Skeletal muscle cell (primary cell): ENCODE results near the gene BBS9.

Experiments used
- DNase-seq: peaks from one replicate; pipeline ENCODE4 v3.0.0-alpha.2; 2010; ENCODE audit warnings: low read depth
- H3K4me3 ChIP-seq: 2 replicates; pipeline ENCODE4 v1.5.1; 2011; ENCODE audit warnings: low read depth, mild to moderate bottlenecking, control low read depth, low read length, moderate library complexity

The BBS9 gene

DNA sequence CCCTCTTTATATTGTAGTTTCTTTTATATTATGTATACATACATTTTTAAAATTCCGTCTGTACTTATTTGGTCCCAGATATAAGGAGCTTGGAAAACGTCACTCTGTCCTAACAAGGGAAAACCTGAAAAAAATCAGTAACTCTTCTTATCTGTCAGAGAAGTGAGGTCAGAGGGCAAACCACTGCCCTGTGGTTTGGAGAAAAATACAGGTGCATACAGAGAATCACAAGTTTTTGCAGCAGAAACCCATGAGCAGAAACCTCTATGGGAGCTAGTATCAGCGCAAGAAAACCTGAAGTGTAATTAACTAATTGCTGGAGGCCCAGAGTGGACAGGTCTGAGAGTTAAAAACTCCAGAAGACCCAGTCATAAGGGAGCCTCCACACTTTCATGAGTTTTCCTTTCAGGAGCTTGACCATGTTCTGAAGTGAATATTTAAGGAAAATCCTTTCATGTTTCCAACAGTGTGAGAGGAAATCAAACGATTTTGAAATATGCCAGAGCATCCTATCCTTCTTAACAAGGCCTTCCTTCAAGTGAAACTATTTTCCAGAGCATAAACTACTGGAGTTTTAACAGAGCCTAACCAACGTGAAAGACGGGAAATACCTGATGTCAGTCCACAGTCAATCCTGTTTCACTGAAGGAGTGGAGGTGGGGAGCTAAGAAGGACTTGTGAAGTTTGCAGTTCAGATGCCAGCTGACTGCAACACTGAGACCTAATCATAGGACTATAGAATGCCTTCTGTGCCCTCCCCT, 485.2 kb downstream of the BBS9 start:
- H3K4me3 ChIP-seq = no peak overlapping the region
- DNase-seq = no peak

DNA sequence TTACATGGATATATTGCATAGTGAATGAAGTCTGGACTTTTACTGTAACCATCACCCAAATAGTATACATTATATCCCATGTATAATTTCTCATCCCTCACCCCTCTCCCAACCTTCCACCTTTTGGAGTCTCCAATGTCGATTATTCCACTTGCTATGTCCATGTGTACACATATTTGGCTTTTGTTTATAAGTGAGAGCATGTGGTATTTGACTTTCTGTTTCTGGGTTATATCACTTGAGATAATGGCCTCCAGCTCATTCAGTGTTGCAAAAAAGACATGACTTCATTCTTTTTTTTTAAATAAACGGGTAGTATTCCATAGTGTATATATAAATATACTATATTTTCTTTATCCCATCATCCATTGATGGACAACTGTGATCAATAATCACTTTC, 487.4 kb downstream of the BBS9 start:
- no peak overlapping the region for H3K4me3 ChIP-seq
- no peak for DNase-seq

DNA sequence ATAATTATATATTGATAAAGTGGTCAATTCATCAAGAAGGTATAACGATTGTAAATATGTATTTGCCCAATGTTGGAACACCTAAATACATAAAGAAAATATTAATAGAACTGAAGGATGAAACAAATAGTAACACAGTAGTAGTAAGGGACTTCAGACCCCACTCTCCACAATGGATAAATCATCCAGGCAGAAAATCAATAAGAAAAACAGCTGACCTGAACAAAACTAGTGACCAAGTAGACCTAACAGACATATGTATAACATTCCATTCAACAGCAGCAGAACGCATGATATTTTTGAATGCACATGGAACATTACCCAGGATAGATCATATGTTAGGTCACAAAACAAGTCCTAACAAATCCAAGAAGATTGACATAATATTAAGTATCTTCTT, 489.9 kb downstream of the BBS9 start:
- no peak for DNase-seq
- no peak overlapping the region for H3K4me3 ChIP-seq

DNA sequence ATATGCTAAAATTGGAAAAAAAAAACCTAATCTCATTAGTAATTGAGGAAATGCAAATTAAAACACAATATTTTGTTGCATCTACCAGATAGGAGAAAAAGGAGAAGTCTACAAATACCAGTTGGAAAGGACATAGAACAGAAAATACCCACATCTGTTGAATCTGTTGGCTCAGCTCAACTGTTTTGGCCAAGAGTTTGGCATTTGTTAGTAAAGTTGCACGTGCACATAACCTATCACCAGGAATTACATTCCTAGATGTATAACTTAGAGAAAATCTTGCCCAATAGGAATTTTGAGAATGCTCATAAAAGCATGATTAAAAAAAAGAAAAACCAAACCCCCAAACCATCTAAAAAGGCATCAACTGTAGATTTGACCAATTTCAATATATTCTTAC, 493.9 kb downstream of the BBS9 start:
- no peak for DNase-seq
- no peak overlapping the region for H3K4me3 ChIP-seq

DNA sequence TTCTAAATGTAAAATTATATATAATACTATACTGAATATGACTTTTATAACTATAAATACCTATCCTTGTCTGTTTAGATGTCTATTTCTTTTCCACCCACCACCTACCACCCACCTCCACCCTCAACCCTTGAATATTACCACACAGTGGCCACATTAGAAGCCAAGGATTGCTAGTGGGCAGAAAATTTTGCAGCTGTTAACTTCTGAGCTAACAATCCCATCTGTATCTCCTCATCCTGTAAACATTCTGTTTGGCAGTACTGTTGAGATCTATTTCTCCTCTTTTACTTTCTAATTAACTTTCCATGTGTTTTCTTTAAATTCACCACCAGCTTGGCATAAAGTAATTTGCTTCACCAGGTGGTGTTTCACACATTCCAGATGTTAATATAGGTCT, 494.9 kb downstream of the BBS9 start:
- DNase-seq = no peak
- H3K4me3 ChIP-seq = no peak overlapping the region

DNA sequence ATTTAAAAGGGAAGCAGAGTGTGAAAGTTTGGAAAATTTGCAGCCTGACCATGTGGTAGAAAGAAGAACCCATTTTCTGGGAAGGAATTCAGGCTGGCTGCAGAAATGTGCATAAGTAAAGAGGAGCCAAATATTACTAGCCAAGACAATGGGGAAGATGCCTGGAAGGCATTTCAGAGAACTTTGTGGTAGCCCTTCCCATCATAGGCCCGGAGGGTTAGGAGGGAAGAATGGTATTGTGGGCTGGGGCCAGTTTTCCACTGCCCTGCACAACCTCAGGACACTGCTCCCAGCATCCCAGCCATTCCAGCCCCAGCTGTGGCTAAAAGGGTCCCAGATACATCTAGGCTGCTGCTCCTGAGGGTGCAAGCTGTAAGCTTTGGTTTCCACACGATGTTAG, 497.5 kb downstream of the BBS9 start:
- H3K4me3 ChIP-seq = no peak overlapping the region
- DNase-seq = no peak

DNA sequence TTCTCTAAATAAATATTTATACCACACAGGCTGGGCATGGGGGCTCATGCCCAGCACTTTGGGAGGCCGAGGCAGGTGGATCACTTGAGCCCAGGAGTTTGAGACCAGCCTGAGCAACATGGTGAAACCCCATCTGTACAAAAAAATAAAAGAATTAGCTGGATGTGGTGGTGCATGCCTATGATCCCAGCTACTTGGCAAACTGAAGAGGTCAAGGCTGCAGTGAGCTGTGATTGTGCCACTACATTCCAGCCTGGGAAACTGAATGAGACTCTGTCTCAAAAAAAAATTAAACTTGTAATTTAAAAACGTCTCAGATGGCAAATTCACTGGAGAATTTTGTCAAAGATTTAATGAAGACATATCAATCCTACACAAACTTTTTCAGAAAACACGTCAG, 498.4 kb downstream of the BBS9 start:
- DNase-seq = no peak
- no peak overlapping the region for H3K4me3 ChIP-seq

DNA sequence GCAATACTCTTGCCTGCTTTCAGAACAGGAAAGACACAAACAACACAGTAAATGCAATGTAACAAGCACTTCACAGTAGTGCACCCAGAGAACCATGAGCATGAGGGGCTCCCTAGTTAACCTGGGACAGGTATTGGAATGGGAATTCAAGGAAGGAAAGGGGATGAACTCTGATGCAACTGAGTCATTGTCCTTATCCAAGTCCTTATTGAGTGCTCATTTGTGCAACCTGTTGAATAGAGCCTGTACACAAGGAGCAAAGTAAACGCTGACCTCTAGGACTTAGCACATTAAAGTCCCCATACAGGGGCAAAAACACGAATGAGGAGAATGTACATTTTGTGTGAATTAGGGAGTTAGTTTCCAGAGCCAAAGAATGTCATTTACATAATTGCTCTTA, 499.5 kb downstream of the BBS9 start:
- no peak for DNase-seq

DNA sequence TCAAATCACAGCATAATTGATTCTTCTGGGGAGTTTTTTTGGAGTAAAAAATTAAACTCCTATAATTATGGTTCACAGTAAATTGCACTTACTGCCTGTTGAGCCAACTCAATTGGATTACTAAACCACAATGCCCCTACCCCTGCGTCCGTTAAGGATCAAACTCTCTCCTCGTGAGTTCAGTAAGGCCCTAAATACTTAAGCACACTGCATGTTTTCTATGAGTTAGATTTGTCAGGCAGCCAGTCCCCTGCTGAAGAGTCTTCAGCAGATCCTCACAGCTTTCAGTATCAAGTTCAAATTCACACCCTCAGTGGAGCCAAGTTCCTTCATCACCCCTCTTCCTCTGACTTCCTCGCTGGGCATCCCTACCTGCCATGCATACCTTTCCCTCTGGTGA, 501.0 kb downstream of the BBS9 start:
- no peak for DNase-seq
- H3K4me3 ChIP-seq = no peak overlapping the region

More for the DNA sequence above, 499.5 kb downstream of the BBS9 start:
- H3K4me3 ChIP-seq = no peak overlapping the region

DNA sequence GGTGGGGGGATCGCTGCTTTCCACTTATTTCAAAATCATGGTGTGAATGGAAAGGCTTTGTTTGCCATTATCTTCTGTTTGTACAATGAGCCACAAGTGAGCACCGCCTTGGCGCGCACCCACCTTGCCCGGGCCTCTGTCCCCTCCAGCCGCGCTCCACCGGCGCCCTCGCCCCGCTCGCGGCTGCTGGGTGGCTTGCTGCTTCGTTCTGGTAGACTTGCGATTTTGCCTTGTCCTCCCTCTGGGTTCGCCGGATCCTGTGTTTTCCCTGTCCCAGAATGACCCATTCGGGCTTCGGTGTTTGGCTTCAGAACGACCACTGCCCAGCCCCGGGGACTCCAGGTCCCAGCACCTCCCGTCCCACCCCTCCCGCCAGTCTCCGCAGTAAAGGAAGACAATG, 503.0 kb downstream of the BBS9 start:
- H3K4me3 ChIP-seq = no peak overlapping the region

DNA sequence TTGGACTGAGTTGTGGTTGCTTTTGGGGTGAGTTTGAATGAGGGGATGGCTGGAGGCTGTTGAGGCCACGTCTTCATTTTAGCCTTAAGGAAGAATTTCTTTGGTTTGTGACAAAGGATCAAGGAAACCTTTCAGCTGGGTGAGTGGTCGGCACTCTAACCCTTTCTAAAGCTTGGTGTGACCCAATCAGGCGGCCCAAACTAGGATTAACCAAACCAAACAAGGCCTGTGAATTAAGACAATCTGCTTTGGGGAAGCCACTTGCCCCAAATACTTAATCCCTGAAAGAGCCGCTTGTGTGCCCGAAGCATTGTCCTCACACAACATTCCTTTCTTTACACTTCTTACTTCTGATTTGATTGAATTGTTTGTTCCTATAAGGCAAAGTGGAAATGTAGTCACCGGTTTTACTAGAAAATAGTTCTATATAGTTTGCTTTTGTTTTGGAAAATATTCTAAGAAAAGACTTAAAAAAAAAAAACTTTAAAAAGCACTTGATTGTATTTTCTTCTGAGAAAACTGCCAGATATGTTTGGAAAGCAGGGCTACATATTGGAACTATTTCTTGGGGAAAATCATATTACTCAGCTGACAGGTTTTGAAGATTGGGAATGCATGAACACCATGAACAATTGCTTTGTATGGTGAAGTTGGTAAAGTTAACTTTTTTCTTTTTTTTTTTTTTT, 503.6 kb downstream of the BBS9 start:
- H3K4me3 ChIP-seq = no peak overlapping the region
- no peak for DNase-seq

More for the DNA sequence above, 503.0 kb downstream of the BBS9 start:
- no peak for DNase-seq

DNA sequence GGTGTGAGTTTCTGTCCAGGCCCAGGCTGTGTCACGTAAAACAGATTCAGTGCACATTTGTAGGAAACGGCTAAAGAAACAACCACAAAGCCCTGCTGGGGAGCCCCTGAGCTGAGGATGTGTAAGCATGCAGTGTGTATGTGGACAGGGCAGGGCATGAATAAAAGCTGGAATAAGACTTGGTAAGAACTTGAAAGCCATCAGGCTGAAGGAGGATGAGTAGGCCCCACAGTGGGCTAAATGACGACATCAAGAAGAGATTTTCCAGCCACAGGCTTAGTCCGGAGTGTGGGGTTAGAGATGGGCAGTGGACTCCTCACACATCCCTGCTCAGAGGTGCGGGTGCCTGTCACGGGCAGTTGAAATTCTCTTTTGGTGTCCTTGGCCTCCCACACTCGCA, 505.2 kb downstream of the BBS9 start:
- no peak for DNase-seq
- no peak overlapping the region for H3K4me3 ChIP-seq

DNA sequence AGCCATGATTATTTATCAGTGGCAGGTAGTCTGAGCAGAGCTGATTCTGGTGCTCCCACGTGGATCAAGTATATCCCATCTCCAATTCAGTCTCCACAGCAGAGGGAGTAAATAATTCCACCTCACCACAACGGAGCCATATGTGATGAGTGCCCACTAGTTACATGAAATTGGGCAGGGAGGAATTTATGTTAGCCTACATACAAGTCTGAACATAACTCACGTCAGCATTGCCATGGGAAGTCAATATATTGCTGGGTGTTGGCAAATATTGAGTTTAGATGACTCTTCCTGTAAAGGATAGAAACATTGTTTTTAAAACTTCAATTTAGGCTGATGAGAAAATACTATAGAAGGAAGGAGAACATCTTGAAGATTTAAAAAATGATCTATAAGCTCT, 507.0 kb downstream of the BBS9 start:
- no peak for DNase-seq
- H3K4me3 ChIP-seq = no peak overlapping the region

DNA sequence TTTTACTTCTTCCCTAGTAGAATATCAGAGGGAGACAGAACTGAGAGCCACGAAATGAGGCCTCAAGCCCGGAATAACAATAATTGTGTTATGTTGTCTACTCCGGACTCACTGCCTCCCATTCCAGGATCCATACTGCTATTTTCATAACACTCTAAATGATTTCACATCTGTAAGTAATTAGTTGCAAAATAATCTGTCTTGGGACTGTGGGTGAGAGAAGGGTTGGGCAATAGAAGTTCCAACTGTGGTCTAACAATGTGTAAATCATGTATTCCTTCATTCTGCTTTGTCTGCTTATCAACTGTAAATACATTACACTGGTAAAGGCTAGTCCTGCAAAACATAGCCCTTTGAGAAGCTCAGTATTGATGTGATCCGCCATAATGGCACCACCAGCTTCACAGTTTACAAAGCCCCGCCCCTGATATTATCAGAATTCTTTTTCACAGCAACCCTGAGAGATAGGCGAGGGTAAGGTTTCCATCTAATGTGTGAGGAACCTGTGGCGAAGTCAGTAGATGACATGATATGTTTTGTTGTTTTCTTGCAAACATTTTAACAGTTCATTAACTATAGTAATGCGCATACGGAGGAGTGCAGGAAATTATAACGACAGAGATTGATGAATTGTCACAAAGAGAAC, 510.3 kb downstream of the BBS9 start:
- peak; percentile 48 for DNase-seq
- H3K4me3 ChIP-seq = no peak overlapping the region

DNA sequence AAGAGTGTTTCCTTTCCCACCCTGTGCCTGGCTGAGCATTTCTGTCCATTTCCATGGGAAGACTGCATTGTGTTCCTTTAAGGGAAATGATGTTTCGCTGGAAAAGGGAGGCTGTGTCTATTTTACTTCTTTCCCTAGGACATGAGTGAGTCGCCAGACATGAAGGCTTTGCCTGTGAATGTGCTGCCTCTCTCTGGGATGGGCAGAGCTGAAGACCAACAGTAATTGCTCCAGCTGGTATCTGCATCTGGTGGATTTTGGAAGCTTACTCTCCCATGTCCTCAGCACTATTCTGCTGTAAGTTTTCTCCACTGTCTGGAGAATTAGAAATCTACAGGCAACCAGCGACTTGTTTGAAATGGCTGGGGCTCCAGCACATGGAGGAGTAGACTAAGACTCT, 511.4 kb downstream of the BBS9 start:
- H3K4me3 ChIP-seq = no peak overlapping the region
- DNase-seq = no peak

DNA sequence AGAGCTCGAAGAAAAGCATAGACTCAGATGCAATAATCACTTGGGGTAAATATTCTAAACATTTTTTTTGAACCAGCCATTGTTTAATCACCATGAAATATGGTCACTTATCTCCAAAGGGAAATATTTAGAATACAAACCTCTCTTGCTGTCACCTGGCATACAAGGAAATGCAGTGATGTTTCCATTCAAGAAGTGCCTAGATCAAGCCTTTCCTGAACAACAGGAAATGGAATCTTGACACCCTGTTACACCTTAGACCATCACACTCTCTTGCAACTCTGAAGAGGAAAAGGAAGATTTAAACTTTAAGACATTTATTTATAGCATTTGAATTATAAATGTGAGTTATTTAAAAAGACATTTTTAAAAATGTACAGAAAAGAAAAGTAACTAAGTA, 512.9 kb downstream of the BBS9 start:
- no peak for DNase-seq
- no peak overlapping the region for H3K4me3 ChIP-seq

DNA sequence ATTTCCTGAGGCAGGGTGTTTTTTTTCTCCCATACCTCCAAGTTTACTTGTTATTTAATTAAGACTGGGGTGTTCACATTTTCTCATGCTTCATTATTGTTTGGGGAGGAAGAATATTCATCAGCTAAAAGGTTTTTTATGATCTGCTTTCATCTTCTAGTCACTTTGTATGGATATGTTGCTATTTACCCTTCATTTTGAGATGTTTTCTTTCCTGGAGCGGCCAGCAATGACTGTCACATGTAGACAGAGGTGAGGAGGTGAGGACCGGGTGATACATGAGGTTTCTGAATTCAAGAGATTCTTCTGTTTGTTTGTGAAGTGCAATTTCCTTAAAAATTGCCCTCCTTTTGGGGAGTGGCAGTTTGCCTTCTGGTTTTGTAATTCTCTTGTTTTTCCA, 514.2 kb downstream of the BBS9 start:
- no peak overlapping the region for H3K4me3 ChIP-seq
- no peak for DNase-seq

DNA sequence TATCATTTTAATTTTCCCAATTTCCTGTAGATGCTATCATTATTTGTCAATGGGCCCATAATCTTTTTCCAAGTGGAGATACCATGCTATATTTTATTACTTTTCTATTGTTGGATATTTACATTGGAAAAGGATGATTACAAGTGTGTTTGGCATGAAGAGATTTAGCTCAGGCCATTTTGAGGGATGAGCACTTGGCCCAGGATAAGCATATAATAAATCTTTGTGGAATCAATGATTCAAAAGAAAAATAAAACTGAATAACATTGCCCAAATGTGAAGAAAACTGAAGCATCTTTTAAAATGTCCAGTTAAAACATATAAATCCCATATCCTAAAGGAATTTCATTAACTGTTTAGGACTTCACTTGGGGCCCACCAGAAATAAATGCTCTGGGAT, 515.1 kb downstream of the BBS9 start:
- DNase-seq = no peak
- H3K4me3 ChIP-seq = no peak overlapping the region

DNA sequence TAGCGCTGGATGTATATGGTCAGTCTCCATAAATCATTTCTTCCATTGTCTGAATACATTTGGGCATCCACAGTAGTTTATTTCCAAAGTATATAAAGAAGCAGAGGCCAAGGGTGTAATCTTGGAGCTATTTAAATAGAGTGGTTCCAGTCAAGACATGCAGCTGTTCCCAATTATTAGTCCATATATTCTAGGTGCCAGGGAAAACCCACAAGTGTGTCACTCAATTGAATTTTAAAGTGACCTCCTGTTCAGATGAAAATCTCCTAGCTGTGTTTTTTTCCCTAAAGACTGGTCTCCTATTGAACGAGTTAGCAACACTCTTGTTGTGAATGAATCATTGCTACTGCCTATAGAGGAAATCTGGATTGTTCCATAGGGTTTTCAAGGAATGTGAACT, 515.7 kb downstream of the BBS9 start:
- peak; percentile 60 for DNase-seq
- no peak overlapping the region for H3K4me3 ChIP-seq

DNA sequence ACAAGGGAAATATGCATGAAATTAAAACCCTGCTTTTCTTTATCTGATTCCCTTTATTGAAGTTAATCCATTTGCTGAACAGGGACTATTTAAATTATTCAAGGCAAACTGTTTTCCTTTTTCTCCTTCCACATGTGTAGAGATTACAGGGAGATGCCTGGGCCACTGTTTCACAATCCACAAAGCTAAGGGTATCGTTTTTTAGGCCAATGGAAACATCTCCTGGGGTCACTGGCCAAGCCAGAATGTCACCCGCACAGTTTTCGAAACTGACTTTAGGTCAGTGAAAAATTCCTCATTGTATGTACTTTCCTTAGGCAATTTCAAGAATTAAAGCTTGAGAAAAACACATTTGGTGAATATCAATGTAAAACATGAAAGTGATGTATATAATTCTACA, 516.8 kb downstream of the BBS9 start:
- no peak overlapping the region for H3K4me3 ChIP-seq
- DNase-seq = no peak

DNA sequence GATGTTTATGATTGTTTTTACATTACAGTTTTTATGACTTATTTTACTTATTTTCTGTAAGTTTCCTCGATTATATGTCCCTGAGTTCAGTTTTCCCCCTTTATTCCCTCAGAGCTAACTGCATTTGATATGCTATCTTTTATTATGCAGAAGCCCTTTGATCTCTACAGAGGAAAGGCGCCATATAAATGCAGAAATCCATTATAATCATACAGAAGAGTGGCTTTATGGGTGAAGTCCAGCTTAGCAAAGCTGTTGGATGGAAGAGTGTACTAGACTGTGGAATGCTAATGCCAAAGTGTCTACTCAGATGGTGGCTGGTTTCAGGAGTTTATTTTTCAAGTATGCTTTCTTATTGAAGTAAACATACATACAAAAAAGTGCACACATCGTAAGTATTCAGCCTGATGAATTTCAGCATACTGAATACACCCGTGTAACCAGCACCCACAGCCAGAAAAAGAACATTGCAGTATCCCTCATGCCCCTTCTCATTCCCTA, 517.6 kb downstream of the BBS9 start:
- no peak for DNase-seq
- H3K4me3 ChIP-seq = no peak overlapping the region
